Ovary (tissue), 3 donors: Measurements from ENCODE around the gene DNAAF8.

ENCODE experiments used
- CTCF ChIP-seq, 3 donors: fragments of 450-650 bp in 2 of 3; fragments of 200-600 bp in 1 of 3; IDR thresholded peaks; one replicate each; pipeline versions ENCODE4 v1.5.1 to v1.8.0; 2016 to 2022; ENCODE audit warnings: antibody characterized with exemption in 3 of 3, mild to moderate bottlenecking in 1 of 3
- POLR2A ChIP-seq: fragments of 450-650 bp; IDR thresholded peaks from one replicate; pipeline ENCODE4 v1.6.1; 2017; ENCODE audit warnings: antibody characterized with exemption, mild to moderate bottlenecking, moderate library complexity
- donor health status: DM: no; HTN: no; CAD: no.

- TF ChIP-seq POLR2A = no peak
- no peak for TF ChIP-seq CTCF (IDR thresholded peaks at IDR 0.05)
Observed at GRCh38 chr16:4760221-4760910, 26.0 kb downstream of the DNAAF8 start.
